ENCODE results near the gene RASSF5.

Gene RASSF5

DNA sequence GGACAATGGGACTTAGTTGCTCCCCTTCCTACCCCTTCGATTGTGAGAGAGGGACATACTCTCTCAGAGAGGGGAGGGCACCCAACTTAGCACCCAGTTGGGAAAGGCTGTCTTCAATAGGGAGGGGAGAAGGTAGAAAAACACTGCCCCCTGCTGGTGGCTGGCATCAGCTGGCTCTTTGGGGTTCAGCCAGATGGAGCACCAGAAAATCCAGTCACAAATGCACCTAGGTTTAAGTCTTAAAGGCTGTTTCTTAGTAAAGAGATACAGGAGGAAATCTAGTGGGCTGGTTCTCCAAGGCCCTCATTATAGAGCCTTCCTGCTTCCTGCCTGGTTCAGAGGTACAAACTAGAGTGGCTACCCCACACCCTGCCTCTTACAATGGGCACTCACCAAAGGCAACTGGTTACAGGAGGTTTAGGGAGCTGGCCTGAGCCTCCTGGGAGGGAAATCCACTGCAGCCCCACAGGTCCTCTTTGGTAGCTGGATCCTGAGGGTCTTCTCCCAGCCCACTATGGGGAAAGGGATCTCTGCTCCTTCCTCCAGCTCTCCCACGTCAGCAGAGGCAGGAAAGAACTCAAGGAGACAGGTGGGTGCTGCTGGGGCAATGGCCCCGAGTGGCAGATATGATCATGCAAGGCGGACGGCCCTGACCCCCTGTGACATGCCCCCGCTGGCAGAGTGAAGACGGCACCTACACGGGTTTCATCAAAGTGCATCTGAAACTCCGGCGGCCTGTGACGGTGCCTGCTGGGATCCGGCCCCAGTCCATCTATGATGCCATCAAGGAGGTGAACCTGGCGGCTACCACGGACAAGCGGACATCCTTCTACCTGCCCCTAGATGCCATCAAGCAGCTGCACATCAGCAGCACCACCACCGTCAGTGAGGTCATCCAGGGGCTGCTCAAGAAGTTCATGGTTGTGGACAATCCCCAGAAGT, 76.6 kb downstream of the RASSF5 start:
- DNase-seq (ENCODE audit: low spot score) (peak; percentile 67), FAIRE-seq (no peak)

DNA sequence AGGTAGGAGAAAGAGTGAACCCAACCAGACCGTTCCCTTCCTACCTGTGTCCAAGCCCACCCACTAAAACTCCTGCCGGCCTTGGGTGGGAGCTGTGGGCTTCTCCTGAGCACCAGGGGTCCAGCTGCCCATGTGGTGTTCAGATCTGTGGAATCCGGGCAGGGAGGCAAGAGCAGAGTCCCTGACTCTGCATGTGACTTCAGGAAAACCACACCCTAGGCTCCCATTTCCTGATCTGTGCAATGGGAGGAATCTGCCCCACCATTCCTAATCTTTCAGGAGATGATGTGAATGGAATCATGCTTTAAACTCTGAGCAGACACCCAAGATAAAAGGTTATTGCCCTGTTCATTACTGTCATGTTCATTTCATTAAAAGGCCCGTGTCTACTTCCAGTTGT, 77.4 kb downstream of the RASSF5 start:
- no peak for DNase-seq (ENCODE audit: low spot score)
- no peak for FAIRE-seq

- FAIRE-seq, result no peak
These were observed 79.4 kb downstream of the RASSF5 start for GRCh38 chr1:206586501-206587445.

DNA sequence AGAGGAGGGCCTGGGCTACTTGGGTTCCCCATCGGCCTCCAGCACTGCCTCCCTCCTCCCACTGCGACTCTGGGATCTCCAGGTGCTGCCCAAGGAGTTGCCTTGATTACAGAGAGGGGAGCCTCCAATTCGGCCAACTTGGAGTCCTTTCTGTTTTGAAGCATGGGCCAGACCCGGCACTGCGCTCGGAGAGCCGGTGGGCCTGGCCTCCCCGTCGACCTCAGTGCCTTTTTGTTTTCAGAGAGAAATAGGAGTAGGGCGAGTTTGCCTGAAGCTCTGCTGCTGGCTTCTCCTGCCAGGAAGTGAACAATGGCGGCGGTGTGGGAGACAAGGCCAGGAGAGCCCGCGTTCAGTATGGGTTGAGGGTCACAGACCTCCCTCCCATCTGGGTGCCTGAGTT, 80.6 kb downstream of the RASSF5 start:
- DNase-seq (ENCODE audit: low spot score), result no peak
- FAIRE-seq, result no peak

More at GRCh38 chr1:206586501-206587445, 79.4 kb downstream of the RASSF5 start:
- no peak for DNase-seq (ENCODE audit: low spot score)

DNA sequence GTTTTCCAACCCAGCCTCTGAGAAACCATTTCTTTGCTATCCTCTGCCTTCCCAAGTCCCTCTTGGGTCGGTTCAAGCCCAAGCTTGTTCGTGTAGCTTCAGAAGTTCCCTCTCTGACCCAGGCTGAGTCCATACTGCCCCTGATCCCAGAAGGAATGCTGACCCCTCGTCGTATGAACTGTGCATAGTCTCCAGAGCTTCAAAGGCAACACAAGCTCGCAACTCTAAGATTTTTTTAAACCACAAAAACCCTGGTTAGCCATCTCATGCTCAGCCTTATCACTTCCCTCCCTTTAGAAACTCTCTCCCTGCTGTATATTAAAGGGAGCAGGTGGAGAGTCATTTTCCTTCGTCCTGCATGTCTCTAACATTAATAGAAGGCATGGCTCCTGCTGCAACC, 81.2 kb downstream of the RASSF5 start:
- DNase-seq (ENCODE audit: low spot score) (no peak), FAIRE-seq (no peak)

GRCh38 chr1:206589206-206589605, 81.9 kb downstream of the RASSF5 start:
- FAIRE-seq (no peak), DNase-seq (ENCODE audit: low spot score) (peak; percentile 68)

GRCh38 chr1:206590025-206590758, 82.9 kb downstream of the RASSF5 start:
- DNase-seq (ENCODE audit: low spot score) (peak; percentile 49), FAIRE-seq (no peak)

DNA sequence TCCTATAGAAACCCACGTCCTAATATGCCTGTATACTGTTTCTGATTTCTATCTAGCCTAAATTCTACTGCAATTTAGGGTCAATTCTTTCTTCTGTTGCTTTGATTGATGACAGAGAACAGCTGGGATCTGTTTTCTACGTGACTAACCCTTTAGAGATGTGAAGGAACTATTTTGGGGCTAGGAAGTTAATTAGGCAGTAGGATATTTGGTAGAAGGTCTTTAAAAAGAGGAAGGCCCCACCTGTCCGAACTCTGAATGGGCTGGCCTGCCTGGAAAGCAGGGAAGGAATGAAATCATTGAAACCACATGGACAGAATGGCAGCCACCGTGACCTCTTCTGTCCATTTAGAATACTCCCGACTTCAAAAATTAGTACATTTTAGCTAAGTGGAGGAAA, 83.9 kb downstream of the RASSF5 start:
- no peak for FAIRE-seq
- no peak for DNase-seq (ENCODE audit: low spot score)

- FAIRE-seq, result no peak
- DNase-seq (ENCODE audit: low spot score), result no peak
These were observed 84.4 kb downstream of the RASSF5 start for GRCh38 chr1:206591696-206592095.

- no peak for FAIRE-seq
- no peak for DNase-seq (ENCODE audit: low spot score)
These were observed 86.1 kb downstream of the RASSF5 start for GRCh38 chr1:206593351-206593925.

DNA sequence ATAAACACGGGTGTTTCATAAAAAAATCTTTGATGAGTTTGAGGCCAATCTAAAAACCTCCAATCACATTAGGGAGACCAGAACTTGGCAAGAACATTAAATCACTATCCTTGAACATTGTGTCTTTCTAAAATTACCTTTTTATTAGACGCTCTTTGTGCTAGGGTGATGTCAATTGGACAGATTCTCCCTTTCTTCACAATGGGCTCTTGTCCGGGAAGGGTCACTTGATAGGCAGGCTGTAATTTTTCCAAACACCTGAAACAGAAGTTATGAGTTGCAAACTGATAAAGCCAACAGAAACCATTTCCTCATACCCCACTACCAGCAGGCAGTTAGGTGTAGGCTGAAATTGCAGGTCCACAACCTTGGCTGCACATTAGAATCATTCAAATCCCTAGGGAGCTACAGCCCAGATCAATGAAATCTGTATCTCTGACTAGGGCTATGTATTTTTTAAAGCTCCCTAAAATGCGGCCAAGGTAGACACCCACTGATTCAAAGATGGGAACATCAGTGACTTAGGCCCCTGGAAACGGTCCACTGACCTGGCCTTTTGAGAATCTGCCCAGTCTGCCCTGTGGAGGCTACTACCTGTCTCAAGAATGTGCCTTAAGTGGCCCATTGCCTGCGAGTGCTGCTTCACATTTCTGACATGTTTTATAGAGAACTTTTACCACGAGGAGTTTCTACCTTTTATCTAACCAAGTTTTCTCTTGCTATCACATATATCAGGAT, 88.4 kb downstream of the RASSF5 start:
- no peak for DNase-seq (ENCODE audit: low spot score)
- FAIRE-seq, result no peak

DNA sequence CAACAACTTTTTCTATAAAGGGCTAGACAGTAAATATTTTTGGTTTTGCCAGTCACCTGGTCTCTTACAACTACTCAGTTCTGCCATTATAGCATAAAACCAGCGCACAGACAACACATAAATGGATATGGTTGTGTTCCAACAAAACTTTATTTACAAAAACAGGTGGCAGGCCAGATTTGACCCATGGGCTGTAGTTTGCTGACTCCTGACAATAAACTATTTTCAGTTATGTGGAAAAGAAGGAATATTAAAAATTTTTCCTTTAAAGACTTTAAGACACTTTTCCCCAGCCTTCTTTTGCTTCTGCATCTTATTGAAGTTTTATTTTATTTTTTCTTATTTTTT, 89.0 kb downstream of the RASSF5 start:
- FAIRE-seq (no peak), DNase-seq (ENCODE audit: low spot score) (no peak)

DNA sequence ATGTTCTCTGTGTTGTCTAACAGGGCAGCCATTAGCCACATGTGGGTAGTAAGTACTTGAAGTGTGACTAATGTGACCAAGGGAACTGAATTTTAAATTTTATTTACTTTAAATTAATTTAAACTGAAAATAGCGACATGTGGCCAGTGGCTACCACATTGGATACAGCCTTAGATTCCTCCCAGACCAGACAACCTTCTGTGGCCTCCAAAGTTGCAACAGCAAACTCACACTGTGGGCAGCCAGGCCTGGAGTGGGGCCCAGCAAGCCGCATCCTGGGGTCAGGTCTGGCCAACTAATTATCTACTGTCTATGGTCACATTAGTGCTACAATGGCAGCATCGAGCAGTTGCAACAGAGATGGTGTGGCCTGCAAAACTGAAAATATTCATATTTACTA, 93.2 kb downstream of the RASSF5 start:
- DNase-seq (ENCODE audit: low spot score) (no peak), FAIRE-seq (no peak)

DNA sequence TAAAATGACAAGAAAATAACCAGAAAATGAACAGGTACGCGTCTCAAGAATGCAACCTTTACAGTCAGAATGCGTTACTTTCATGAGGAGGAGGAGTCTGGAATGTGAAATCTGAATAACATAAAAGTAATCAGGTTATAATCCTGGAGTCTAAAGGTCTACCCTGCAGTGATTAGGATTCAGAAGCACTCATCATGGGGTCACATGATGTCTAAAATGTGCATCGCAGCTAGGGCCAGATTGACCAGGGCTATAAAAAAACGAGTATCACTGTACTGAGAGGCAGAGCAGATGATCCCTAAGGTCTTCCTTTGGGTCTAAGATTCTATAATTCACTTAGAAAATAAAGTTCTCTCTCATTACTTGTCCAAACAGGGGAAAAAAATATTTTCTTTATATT, 97.5 kb downstream of the RASSF5 start:
- DNase-seq (ENCODE audit: low spot score) (no peak), FAIRE-seq (no peak)

GRCh38 chr1:206606867-206607266, 99.5 kb downstream of the RASSF5 start:
- FAIRE-seq (no peak), DNase-seq (ENCODE audit: low spot score) (peak; percentile 50)

DNA sequence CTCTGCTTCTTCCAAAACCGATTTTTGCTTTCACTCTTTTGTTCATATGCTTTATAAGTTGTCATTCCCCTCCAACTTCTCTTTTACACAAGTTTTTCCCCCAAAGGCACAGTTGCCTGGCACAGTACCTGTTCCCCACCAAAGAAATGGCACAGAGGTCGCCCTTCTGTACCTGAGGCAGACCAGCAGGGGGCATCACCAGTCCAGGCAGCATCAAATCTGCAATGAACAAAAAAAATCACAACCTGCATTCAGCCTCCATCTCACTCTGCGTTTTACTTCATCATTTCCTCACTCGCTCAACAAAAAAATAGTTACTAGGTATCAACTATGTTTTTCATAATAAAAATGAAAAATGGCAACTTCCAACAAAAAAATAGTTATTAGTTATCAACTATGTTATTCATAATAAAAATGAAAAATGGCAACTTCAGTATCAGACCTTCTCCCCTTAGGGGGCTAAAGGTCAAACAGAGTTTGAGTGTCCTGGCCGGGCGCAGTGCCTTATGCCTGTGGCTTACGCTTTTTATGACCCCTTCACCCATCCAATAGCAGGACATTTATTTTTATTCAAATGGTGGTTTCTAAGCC, 100.9 kb downstream of the RASSF5 start:
- peak; percentile 60 for DNase-seq (ENCODE audit: low spot score)
- no peak for FAIRE-seq

DNA sequence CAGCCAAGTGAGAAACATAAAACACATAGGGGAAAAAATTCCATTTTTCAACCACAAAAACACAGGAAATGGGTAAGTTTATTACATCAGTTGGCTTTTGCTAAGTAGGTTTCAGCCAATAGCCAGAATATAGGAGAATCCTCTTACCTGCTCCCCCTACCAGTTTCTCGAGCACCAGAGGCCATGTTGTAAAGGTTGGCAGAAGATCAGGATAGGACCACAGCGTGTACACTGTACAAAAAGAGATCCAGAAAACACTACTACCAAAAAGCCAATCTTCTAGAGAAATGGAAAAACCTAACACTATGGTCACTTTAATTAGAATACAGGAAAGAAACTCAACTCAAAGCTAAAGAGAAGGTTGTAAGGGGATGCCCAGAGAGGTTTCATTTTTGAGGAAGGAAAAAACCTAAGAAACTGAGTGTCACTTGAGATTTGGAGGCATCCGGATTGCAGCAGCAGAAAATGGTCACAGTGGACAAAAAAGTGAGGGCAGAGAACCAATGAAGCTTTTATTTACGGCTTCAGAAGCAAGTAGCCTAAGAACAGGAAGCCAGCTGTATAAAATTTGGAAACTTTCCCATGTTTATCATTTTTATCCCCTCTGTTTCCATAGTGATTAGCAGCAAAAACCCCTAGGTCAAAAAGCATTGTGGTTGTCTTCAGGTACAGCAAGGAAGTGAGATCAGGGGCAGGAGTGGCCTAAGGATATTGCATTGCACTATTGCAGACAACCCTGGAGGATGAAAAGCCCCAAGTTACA, 102.1 kb downstream of the RASSF5 start:
- FAIRE-seq (no peak), DNase-seq (ENCODE audit: low spot score) (no peak)

DNA sequence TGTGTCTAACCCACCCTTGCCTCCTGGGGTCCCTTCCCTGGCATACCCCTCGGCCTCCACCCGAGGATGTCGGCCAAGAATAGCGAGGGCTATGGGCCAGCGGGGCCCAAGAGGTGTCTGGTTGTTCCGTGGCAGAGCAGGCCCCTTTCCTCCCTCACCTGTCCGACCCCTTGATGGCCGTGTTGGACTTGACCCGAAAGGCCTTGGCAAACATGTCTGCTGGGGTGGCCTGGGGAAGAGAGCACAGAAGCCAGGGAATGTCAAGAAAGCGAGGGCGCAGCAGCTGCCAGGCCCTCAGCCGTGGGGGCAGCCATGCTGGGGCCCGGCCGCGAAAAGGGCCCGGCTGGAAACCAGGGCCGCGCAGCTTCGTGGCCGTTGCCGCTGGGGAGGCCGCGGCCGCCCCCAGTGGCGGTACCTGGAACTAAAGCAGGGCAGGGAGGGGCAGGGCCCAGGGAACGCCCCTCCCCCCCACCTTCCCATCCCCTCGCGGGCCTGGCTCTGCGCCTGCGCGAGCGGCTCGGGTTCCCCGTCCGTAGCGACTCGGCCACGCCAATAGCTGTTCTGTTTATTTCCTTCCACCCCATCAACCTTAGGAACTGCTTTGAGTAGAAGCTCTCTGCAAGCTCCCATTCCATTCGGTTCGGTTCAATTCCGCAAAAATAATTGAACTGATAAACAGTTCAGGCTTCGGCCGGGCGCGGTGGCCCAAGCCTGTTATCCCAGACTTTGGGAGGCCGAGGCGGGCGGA, 105.0 kb downstream of the RASSF5 start, which contains the start of gene EIF2D:
TSS of gene EIF2D (minus strand) at position 337 of the 748 bp plus-strand sequence. CDS start at position 214, 123 bp downstream.
- FAIRE-seq, result no peak
- DNase-seq (ENCODE audit: low spot score), result peak; percentile 99

Data from urothelium cell line (cell line).